Lower leg skin (tissue), 3 donors: Measurements from ENCODE around the gene KDM3B.

Experiments used
- CTCF ChIP-seq, 3 donors: fragments of 450-650 bp; IDR thresholded peaks; one replicate each; pipeline ENCODE4 v1.5.1; 2016; ENCODE audit warnings: antibody characterized with exemption in 3 of 3, mild to moderate bottlenecking in 3 of 3, moderate library complexity in 2 of 3
- POLR2A ChIP-seq, 2 donors: fragments of 450-650 bp; IDR thresholded peaks; one replicate each; pipeline ENCODE4 v1.6.1; 2016 to 2017; ENCODE audit warnings: antibody characterized with exemption in 2 of 2, mild to moderate bottlenecking in 1 of 2, moderate library complexity in 1 of 2

- TF ChIP-seq CTCF (IDR thresholded peaks at IDR 0.05) (no peak), POLR2A (IDR thresholded peaks at IDR 0.05) (no peak)
Observed at GRCh38 chr5:138353560-138354080, 1.1 kb downstream of the KDM3B start.
